ENCODE data around the gene GPR157.
A peak's percentile ranks its signal among the peaks of the same experiment; 100 is the strongest.

Gene GPR157

GRCh38 chr1:9128520-9129265 is at the start of gene GPR157:
Gene GPR157, minus strand, starts transcription at chr1:9129102. Its CDS starts 75 bp downstream, at chr1:9129027.
- no peak for TF ChIP-seq CTCF (conservative IDR thresholded peaks at IDR 0.05; ENCODE audit: low read depth, low read length)
- no peak for DNase-seq (ENCODE audit: low read depth)
- peak within 1 kb of the TSS; percentile 51 for H3K4me3 ChIP-seq (ENCODE audit: low read length)

GRCh38 chr1:9174762-9175161 is 45.9 kb upstream of the GPR157 start:
- no peak overlapping the region for H3K4me3 ChIP-seq (ENCODE audit: low read length)
- no peak for TF ChIP-seq CTCF (conservative IDR thresholded peaks at IDR 0.05; ENCODE audit: low read depth, low read length)
- DNase-seq (ENCODE audit: low read depth) = no peak

- no peak overlapping the region for H3K4me3 ChIP-seq (ENCODE audit: low read length)
- DNase-seq (ENCODE audit: low read depth) = no peak
- TF ChIP-seq CTCF (conservative IDR thresholded peaks at IDR 0.05; ENCODE audit: low read depth, low read length) = no peak
Measured at GRCh38 chr1:9174243-9174642, 45.3 kb upstream of the GPR157 start.

GRCh38 chr1:9169601-9170137 is 40.8 kb upstream of the GPR157 start:
- no peak for DNase-seq (ENCODE audit: low read depth)
- TF ChIP-seq CTCF (conservative IDR thresholded peaks at IDR 0.05; ENCODE audit: low read depth, low read length) = no peak
- no peak overlapping the region for H3K4me3 ChIP-seq (ENCODE audit: low read length)

GRCh38 chr1:9167638-9168037 is 38.7 kb upstream of the GPR157 start:
- no peak overlapping the region for H3K4me3 ChIP-seq (ENCODE audit: low read length)
- no peak for TF ChIP-seq CTCF (conservative IDR thresholded peaks at IDR 0.05; ENCODE audit: low read depth, low read length)
- no peak for DNase-seq (ENCODE audit: low read depth)

GRCh38 chr1:9166289-9167235 is 37.7 kb upstream of the GPR157 start:
- DNase-seq (ENCODE audit: low read depth) = no peak
- no peak for TF ChIP-seq CTCF (conservative IDR thresholded peaks at IDR 0.05; ENCODE audit: low read depth, low read length)

More at GRCh38 chr1:9166289-9167235, 37.7 kb upstream of the GPR157 start:
- no peak overlapping the region for H3K4me3 ChIP-seq (ENCODE audit: low read length)
